ENCODE data around the gene PTPRJ. TPM values are rescaled to one million over a fixed set of nuclear protein-coding genes. Genes with fewer than 3 reads are reported as not detected.

The PTPRJ gene
- total RNA-seq, 2 donors from 2014 or later: 3.4 to 8.0 TPM

- peaks cover 0 to 7% of the 10 kb centered on the region in 2 donors for H3K4me1 ChIP-seq
- TF ChIP-seq CTCF (IDR thresholded peaks at IDR 0.05): no peak
- no peaks in the 10 kb centered on the region for H3K27me3 ChIP-seq
- no peak overlapping the region for H3K27ac ChIP-seq
- H3K36me3 ChIP-seq: no peaks in the 10 kb centered on the region
- H3K9me3 ChIP-seq: no peaks in the 10 kb centered on the region
- DNase-seq (ENCODE audit: low spot score): no peak
- H3K4me3 ChIP-seq: no peak overlapping the region
Measured at GRCh38 chr11:48043991-48044512, 63.7 kb downstream of the PTPRJ start.

- DNase-seq (ENCODE audit: low spot score): no peak
- Histone ChIP-seq H3K27ac (no peak overlapping the region), H3K36me3 (no peaks in the 10 kb centered on the region), H3K4me1 (peaks cover 0 to 7% of the 10 kb centered on the region in 2 donors), H3K9me3 (no peaks in the 10 kb centered on the region), H3K27me3 (no peaks in the 10 kb centered on the region), H3K4me3 (no peak overlapping the region)
- no peak for TF ChIP-seq CTCF (IDR thresholded peaks at IDR 0.05)
Measured at GRCh38 chr11:48044577-48044976, 64.2 kb downstream of the PTPRJ start.

GRCh38 chr11:48045536-48045935, 65.2 kb downstream of the PTPRJ start:
- Histone ChIP-seq H3K27me3 (no peaks in the 10 kb centered on the region), H3K36me3 (no peaks in the 10 kb centered on the region), H3K27ac (no peak overlapping the region), H3K4me3 (no peak overlapping the region), H3K9me3 (no peaks in the 10 kb centered on the region), H3K4me1 (peaks cover 0 to 7% of the 10 kb centered on the region in 2 donors)
- no peak for DNase-seq (ENCODE audit: low spot score)
- TF ChIP-seq CTCF (IDR thresholded peaks at IDR 0.05): no peak

GRCh38 chr11:48047616-48048015, 67.3 kb downstream of the PTPRJ start:
- Histone ChIP-seq H3K9me3 (no peaks in the 10 kb centered on the region), H3K27ac (no peak overlapping the region), H3K4me1 (peaks cover 0 to 12% of the 10 kb centered on the region in 2 donors), H3K36me3 (no peaks in the 10 kb centered on the region), H3K4me3 (no peak overlapping the region), H3K27me3 (no peaks in the 10 kb centered on the region)
- DNase-seq (ENCODE audit: low spot score): no peak
- TF ChIP-seq CTCF (IDR thresholded peaks at IDR 0.05): no peak

GRCh38 chr11:48049036-48049435, 68.7 kb downstream of the PTPRJ start:
- Histone ChIP-seq H3K4me1 (peaks cover 0 to 7% of the 10 kb centered on the region in 2 donors), H3K36me3 (no peaks in the 10 kb centered on the region), H3K27me3 (no peaks in the 10 kb centered on the region), H3K9me3 (no peaks in the 10 kb centered on the region), H3K27ac (no peak overlapping the region), H3K4me3 (no peak overlapping the region)
- no peak for DNase-seq (ENCODE audit: low spot score)
- no peak for TF ChIP-seq CTCF (IDR thresholded peaks at IDR 0.05)

- Histone ChIP-seq H3K27ac (no peak overlapping the region), H3K4me1 (peaks cover 0 to 10% of the 10 kb centered on the region in 2 donors), H3K4me3 (no peak overlapping the region), H3K27me3 (no peaks in the 10 kb centered on the region), H3K9me3 (no peaks in the 10 kb centered on the region), H3K36me3 (no peaks in the 10 kb centered on the region)
- no peak for TF ChIP-seq CTCF (IDR thresholded peaks at IDR 0.05)
- no peak for DNase-seq (ENCODE audit: low spot score)
Measured at GRCh38 chr11:48050304-48050703, 69.9 kb downstream of the PTPRJ start.
